GM23338 (cell line): ENCODE results near the gene IL31. TPM values are rescaled to one million over a fixed set of nuclear protein-coding genes. Genes with fewer than 3 reads are reported as not detected.

Experiments used
- ATAC-seq: fragments of 200-7000 bp; cut with Tn5 transposase; 3 replicates; pipeline ENCODE4 v1.9.1; 2020
- DNase-seq: peaks from one replicate; pipeline ENCODE4 v3.0.0-alpha.2; 2015; ENCODE audit warnings: low spot score
- H2AFZ ChIP-seq: fragments of 200-600 bp; sonication (generic); 2 replicates; pipeline ENCODE4 v1.8.0; 2016; ENCODE audit warnings: antibody characterized with exemption, mild to moderate bottlenecking, moderate library complexity
- H3F3A ChIP-seq: fragments of 200-600 bp; sonication (generic); replicated peaks from 2 replicates; pipeline ENCODE4 v1.8.0; 2017; ENCODE audit warnings: antibody characterized with exemption, mixed run types, low read depth
- H3K27ac ChIP-seq: fragments of 200-600 bp; sonication (generic); 2 replicates; pipeline ENCODE4 v1.6.1; 2016; ENCODE audit warnings: low read depth
- H3K27me3 ChIP-seq: fragments of 200-600 bp; sonication (generic); 2 replicates; pipeline ENCODE4 v1.8.0; 2016; ENCODE audit warnings: mild to moderate bottlenecking, mixed run types, moderate library complexity; ENCODE audit not compliant: insufficient read depth
- H3K36me3 ChIP-seq: fragments of 200-600 bp; sonication (generic); 2 replicates; pipeline ENCODE4 v1.8.0; 2016; ENCODE audit warnings: mild to moderate bottlenecking; ENCODE audit not compliant: insufficient read depth
- H3K4me1 ChIP-seq: fragments of 200-600 bp; sonication (generic); 2 replicates; pipeline ENCODE4 v1.8.0; 2016; ENCODE audit warnings: mild to moderate bottlenecking, moderate library complexity; ENCODE audit not compliant: insufficient read depth
- H3K4me2 ChIP-seq: fragments of 200-600 bp; sonication (generic); 2 replicates; pipeline ENCODE4 v1.7.1; 2017; ENCODE audit warnings: mixed run types
- H3K4me3 ChIP-seq: fragments of 200-600 bp; sonication (generic); 2 replicates; pipeline ENCODE4 v1.6.1; 2016; ENCODE audit warnings: mixed run types
- H3K79me2 ChIP-seq: fragments of 200-600 bp; sonication (generic); replicated peaks from 2 replicates; pipeline ENCODE4 v1.8.0; 2017; ENCODE audit warnings: mild to moderate bottlenecking; ENCODE audit not compliant: insufficient read depth
- H3K9me2 ChIP-seq: fragments of 200-600 bp; sonication (generic); 2 replicates; pipeline ENCODE4 v1.8.0; 2017; ENCODE audit not compliant: insufficient read depth
- H4K20me1 ChIP-seq: fragments of 200-600 bp; sonication (generic); replicated peaks from 2 replicates; pipeline ENCODE4 v1.8.0; 2017; ENCODE audit warnings: mild to moderate bottlenecking; ENCODE audit not compliant: insufficient read depth
- H3K27ac Mint-ChIP-seq: 2 replicates; pipeline ENCODE4 v1.8.0; 2020; ENCODE audit warnings: inconsistent platforms, mild to moderate bottlenecking, moderate library complexity, mixed read lengths
- H3K27me3 Mint-ChIP-seq: 3 replicates; pipeline ENCODE4 v1.8.0; 2022; ENCODE audit warnings: low read depth, mild to moderate bottlenecking, moderate library complexity, mixed read lengths, inconsistent platforms; ENCODE audit not compliant: insufficient read depth, poor library complexity
- H3K36me3 Mint-ChIP-seq: 3 replicates; pipeline ENCODE4 v1.8.0; 2021; ENCODE audit warnings: low read depth, mild to moderate bottlenecking, inconsistent platforms, moderate library complexity, mixed read lengths
- H3K4me1 Mint-ChIP-seq: 3 replicates; pipeline ENCODE4 v1.8.0; 2020; ENCODE audit warnings: mild to moderate bottlenecking, inconsistent platforms, mixed read lengths
- H3K4me3 Mint-ChIP-seq: 3 replicates; pipeline ENCODE4 v1.8.0; 2021; ENCODE audit warnings: moderate library complexity, mild to moderate bottlenecking, inconsistent platforms, mixed read lengths
- H3K9me3 Mint-ChIP-seq: 3 replicates; pipeline ENCODE4 v1.8.0; 2020; ENCODE audit warnings: moderate library complexity, mild to moderate bottlenecking, inconsistent platforms, mixed read lengths
- CREB1 ChIP-seq: fragments of 250-450 bp; sonication (Bioruptor Pico); IDR thresholded peaks from 2 replicates; pipeline ENCODE4 v1.5.0; 2020; ENCODE audit warnings: low read depth, mild to moderate bottlenecking, moderate library complexity
- EZH2phosphoT487 ChIP-seq: fragments of 200-600 bp; sonication (generic); IDR thresholded peaks from one replicate; pipeline ENCODE4 v1.8.1; 2018; ENCODE audit warnings: antibody characterized with exemption; ENCODE audit not compliant: unreplicated experiment
- NANOG ChIP-seq: IDR thresholded peaks from 2 replicates; pipeline ENCODE4 v1.6.1; 2016; ENCODE audit warnings: antibody characterized with exemption, borderline replicate concordance
- POLR2AphosphoS5 ChIP-seq: IDR thresholded peaks from 2 replicates; pipeline ENCODE4 v1.6.1; 2016; ENCODE audit warnings: antibody characterized with exemption, low read depth
- ZNF114 ChIP-seq: fragments of 250-450 bp; sonication (Bioruptor Pico); IDR thresholded peaks from 2 replicates; pipeline ENCODE4 v1.5.0; 2020; ENCODE audit warnings: mild to moderate bottlenecking, moderate library complexity
- polyA plus RNA-seq: library from polyadenylated mRNA; unstranded; fragments of >200 nt; fragmentation: Nextera tagmentation; extraction: Ambion mirVana; gene quantifications from 2 replicates; pipeline ENCODE4 v1.2.1, GENCODE V29; 2016
- total RNA-seq: library from RNA; depleted of rRNA; stranded (reverse); fragments of >200 nt; shearing (Covaris generic); gene quantifications from 2 replicates; pipeline ENCODE4 v1.2.3, GENCODE V29; 2014
- TF ChIP-seq, protein P1 (sequence below), 2 experiments: fragments of 200-600 bp in 1 of 2; sonication (generic) in 1 of 2; conservative IDR thresholded peaks; 2 replicates each; pipeline versions ENCODE4 v1.5.1 to v1.6.1; 2016 to 2017; ENCODE audit warnings: antibody characterized with exemption in 2 of 2, low read depth in 2 of 2, mild to moderate bottlenecking in 2 of 2, moderate library complexity in 1 of 2
- TF ChIP-seq, protein P2 (sequence below): IDR thresholded peaks from 2 replicates; pipeline ENCODE4 v1.6.1; 2016; ENCODE audit warnings: antibody characterized with exemption
- TF ChIP-seq, protein P3 (sequence below): fragments of 250-450 bp; sonication (Bioruptor Pico); IDR thresholded peaks from 2 replicates; pipeline ENCODE4 v1.5.0; 2020; ENCODE audit warnings: mild to moderate bottlenecking, moderate library complexity

Gene IL31
- total and polyA plus RNA-seq, 2 experiments from 2014 or later = not detected

GRCh38 chr12:122141911-122142725 lies 31.9 kb downstream of the IL31 start:
- Mint-ChIP-seq H3K4me1 (peaks cover 3% of the 10 kb centered on the region; the same call in 2 of the 3 replicates), H3K9me3 (peaks cover 35% of the 10 kb centered on the region), H3K27ac (no peak overlapping the region), H3K36me3 (peaks cover 49% of the 10 kb centered on the region), H3K4me3 (no peak overlapping the region), H3K27me3 (peaks cover 11% of the 10 kb centered on the region)
- H3K4me2 ChIP-seq = no peak overlapping the region
- no peak overlapping the region for H3K4me3 ChIP-seq
- ATAC-seq (no peak), DNase-seq (no peak)
- H3K9me2 ChIP-seq = no peaks in the 10 kb centered on the region
- no peak overlapping the region for H2AFZ ChIP-seq
- H3K4me1 ChIP-seq = no peaks in the 10 kb centered on the region; the same call in 1 of the 2 replicates
- 0 out of 2 replicates have a peak, but pooled peaks cover under 1% of the 10 kb centered on the region for H4K20me1 ChIP-seq
- no peak for TF ChIP-seq EZH2phosphoT487
- TF ChIP-seq ZNF114 (CRISPR knock-in tag) = no peak
- TF ChIP-seq CREB1 (CRISPR knock-in tag) = no peak
- no peak for TF ChIP-seq POLR2AphosphoS5
- TF ChIP-seq, protein P1, sequence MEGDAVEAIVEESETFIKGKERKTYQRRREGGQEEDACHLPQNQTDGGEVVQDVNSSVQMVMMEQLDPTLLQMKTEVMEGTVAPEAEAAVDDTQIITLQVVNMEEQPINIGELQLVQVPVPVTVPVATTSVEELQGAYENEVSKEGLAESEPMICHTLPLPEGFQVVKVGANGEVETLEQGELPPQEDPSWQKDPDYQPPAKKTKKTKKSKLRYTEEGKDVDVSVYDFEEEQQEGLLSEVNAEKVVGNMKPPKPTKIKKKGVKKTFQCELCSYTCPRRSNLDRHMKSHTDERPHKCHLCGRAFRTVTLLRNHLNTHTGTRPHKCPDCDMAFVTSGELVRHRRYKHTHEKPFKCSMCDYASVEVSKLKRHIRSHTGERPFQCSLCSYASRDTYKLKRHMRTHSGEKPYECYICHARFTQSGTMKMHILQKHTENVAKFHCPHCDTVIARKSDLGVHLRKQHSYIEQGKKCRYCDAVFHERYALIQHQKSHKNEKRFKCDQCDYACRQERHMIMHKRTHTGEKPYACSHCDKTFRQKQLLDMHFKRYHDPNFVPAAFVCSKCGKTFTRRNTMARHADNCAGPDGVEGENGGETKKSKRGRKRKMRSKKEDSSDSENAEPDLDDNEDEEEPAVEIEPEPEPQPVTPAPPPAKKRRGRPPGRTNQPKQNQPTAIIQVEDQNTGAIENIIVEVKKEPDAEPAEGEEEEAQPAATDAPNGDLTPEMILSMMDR (conservative IDR thresholded peaks at IDR 0.05; ENCODE audit: low read depth in 2 of 2) = no peak
- TF ChIP-seq, protein P2, sequence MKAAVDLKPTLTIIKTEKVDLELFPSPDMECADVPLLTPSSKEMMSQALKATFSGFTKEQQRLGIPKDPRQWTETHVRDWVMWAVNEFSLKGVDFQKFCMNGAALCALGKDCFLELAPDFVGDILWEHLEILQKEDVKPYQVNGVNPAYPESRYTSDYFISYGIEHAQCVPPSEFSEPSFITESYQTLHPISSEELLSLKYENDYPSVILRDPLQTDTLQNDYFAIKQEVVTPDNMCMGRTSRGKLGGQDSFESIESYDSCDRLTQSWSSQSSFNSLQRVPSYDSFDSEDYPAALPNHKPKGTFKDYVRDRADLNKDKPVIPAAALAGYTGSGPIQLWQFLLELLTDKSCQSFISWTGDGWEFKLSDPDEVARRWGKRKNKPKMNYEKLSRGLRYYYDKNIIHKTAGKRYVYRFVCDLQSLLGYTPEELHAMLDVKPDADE = no peak
- TF ChIP-seq, protein P3, sequence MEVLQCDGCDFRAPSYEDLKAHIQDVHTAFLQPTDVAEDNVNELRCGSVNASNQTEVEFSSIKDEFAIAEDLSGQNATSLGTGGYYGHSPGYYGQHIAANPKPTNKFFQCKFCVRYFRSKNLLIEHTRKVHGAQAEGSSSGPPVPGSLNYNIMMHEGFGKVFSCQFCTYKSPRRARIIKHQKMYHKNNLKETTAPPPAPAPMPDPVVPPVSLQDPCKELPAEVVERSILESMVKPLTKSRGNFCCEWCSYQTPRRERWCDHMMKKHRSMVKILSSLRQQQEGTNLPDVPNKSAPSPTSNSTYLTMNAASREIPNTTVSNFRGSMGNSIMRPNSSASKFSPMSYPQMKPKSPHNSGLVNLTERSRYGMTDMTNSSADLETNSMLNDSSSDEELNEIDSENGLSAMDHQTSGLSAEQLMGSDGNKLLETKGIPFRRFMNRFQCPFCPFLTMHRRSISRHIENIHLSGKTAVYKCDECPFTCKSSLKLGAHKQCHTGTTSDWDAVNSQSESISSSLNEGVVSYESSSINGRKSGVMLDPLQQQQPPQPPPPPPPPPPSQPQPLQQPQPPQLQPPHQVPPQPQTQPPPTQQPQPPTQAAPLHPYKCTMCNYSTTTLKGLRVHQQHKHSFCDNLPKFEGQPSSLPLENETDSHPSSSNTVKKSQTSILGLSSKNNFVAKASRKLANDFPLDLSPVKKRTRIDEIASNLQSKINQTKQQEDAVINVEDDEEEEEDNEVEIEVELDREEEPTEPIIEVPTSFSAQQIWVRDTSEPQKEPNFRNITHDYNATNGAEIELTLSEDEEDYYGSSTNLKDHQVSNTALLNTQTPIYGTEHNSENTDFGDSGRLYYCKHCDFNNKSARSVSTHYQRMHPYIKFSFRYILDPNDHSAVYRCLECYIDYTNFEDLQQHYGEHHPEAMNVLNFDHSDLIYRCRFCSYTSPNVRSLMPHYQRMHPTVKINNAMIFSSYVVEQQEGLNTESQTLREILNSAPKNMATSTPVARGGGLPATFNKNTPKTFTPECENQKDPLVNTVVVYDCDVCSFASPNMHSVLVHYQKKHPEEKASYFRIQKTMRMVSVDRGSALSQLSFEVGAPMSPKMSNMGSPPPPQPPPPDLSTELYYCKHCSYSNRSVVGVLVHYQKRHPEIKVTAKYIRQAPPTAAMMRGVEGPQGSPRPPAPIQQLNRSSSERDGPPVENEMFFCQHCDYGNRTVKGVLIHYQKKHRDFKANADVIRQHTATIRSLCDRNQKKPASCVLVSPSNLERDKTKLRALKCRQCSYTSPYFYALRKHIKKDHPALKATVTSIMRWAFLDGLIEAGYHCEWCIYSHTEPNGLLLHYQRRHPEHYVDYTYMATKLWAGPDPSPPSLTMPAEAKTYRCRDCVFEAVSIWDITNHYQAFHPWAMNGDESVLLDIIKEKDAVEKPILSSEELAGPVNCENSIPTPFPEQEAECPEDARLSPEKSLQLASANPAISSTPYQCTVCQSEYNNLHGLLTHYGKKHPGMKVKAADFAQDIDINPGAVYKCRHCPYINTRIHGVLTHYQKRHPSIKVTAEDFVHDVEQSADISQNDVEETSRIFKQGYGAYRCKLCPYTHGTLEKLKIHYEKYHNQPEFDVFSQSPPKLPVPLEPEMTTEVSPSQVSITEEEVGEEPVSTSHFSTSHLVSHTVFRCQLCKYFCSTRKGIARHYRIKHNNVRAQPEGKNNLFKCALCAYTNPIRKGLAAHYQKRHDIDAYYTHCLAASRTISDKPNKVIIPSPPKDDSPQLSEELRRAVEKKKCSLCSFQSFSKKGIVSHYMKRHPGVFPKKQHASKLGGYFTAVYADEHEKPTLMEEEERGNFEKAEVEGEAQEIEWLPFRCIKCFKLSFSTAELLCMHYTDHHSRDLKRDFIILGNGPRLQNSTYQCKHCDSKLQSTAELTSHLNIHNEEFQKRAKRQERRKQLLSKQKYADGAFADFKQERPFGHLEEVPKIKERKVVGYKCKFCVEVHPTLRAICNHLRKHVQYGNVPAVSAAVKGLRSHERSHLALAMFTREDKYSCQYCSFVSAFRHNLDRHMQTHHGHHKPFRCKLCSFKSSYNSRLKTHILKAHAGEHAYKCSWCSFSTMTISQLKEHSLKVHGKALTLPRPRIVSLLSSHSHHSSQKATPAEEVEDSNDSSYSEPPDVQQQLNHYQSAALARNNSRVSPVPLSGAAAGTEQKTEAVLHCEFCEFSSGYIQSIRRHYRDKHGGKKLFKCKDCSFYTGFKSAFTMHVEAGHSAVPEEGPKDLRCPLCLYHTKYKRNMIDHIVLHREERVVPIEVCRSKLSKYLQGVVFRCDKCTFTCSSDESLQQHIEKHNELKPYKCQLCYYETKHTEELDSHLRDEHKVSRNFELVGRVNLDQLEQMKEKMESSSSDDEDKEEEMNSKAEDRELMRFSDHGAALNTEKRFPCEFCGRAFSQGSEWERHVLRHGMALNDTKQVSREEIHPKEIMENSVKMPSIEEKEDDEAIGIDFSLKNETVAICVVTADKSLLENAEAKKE (CRISPR knock-in tag) = no peak
- no peak for TF ChIP-seq NANOG
- no peaks in the 10 kb centered on the region for H3K79me2 ChIP-seq
- peaks cover 7% of the 10 kb centered on the region; the same call in 1 of the 2 replicates for H3K36me3 ChIP-seq
- H3K27me3 ChIP-seq = no peaks in the 10 kb centered on the region
- no peaks in the 10 kb centered on the region for H3F3A ChIP-seq
- no peak overlapping the region for H3K27ac ChIP-seq
